Measurements from ENCODE around the gene DTD1.
A peak's percentile ranks its signal among the peaks of the same experiment; 100 is the strongest.

The DTD1 gene

GRCh38 chr20:18623156-18623910 is 35.5 kb downstream of the DTD1 start:
- Histone ChIP-seq H3K27me3 (no peaks in the 10 kb centered on the region), H3K9me3 (no peaks in the 10 kb centered on the region), H3K4me1 (no peaks in the 10 kb centered on the region), H3K36me3 (no peaks in the 10 kb centered on the region; the same call in 1 of the 2 replicates), H3K4me3 (ENCODE audit: low read depth, low read length) (no peak overlapping the region)
- DNase-seq, result no peak
- TF ChIP-seq CTCF (IDR thresholded peaks at IDR 0.05; ENCODE audit: low read depth, low read length), result no peak

- H3K4me1 ChIP-seq, result no peaks in the 10 kb centered on the region
- no peaks in the 10 kb centered on the region; the same call in 1 of the 2 replicates for H3K36me3 ChIP-seq
- H3K4me3 ChIP-seq (ENCODE audit: low read depth, low read length), result no peak overlapping the region
- no peak for TF ChIP-seq CTCF (IDR thresholded peaks at IDR 0.05; ENCODE audit: low read depth, low read length)
- no peaks in the 10 kb centered on the region for H3K9me3 ChIP-seq
- no peak for DNase-seq
- H3K27me3 ChIP-seq, result no peaks in the 10 kb centered on the region
Observed at GRCh38 chr20:18624948-18625347, 37.1 kb downstream of the DTD1 start.

- Histone ChIP-seq H3K27me3 (no peaks in the 10 kb centered on the region), H3K9me3 (no peaks in the 10 kb centered on the region), H3K4me3 (ENCODE audit: low read depth, low read length) (no peak overlapping the region), H3K36me3 (no peaks in the 10 kb centered on the region; the same call in 1 of the 2 replicates), H3K4me1 (no peaks in the 10 kb centered on the region)
- no peak for TF ChIP-seq CTCF (IDR thresholded peaks at IDR 0.05; ENCODE audit: low read depth, low read length)
- DNase-seq, result no peak
Observed at GRCh38 chr20:18625907-18626655, 38.2 kb downstream of the DTD1 start.

- no peaks in the 10 kb centered on the region for H3K4me1 ChIP-seq
- no peaks in the 10 kb centered on the region for H3K9me3 ChIP-seq
- TF ChIP-seq CTCF (IDR thresholded peaks at IDR 0.05; ENCODE audit: low read depth, low read length), result peak; percentile 73
- H3K36me3 ChIP-seq, result no peaks in the 10 kb centered on the region; the same call in 1 of the 2 replicates
- H3K27me3 ChIP-seq, result no peaks in the 10 kb centered on the region
- peak; percentile 46 for DNase-seq
- no peak overlapping the region for H3K4me3 ChIP-seq (ENCODE audit: low read depth, low read length)
Observed at GRCh38 chr20:18628330-18628920, 40.6 kb downstream of the DTD1 start.

GRCh38 chr20:18632196-18632789 is 44.4 kb downstream of the DTD1 start:
- DNase-seq, result peak; percentile 82
- H3K36me3 ChIP-seq, result no peaks in the 10 kb centered on the region; the same call in 1 of the 2 replicates
- H3K27me3 ChIP-seq, result no peaks in the 10 kb centered on the region
- peak; percentile 97 for TF ChIP-seq CTCF (IDR thresholded peaks at IDR 0.05; ENCODE audit: low read depth, low read length)
- H3K9me3 ChIP-seq, result no peaks in the 10 kb centered on the region
- no peak overlapping the region for H3K4me3 ChIP-seq (ENCODE audit: low read depth, low read length)
- H3K4me1 ChIP-seq, result no peaks in the 10 kb centered on the region; the same call in 1 of the 2 replicates

Data from BE2C (cell line).